ENCODE results near the gene ASRGL1. TPM values are rescaled to one million over a fixed set of nuclear protein-coding genes. Genes with fewer than 3 reads are reported as not detected.

The ASRGL1 gene
- total RNA-seq, 4 donors from 2014 or later, result 4.2 to 16.7 (median 12.5) TPM

DNA sequence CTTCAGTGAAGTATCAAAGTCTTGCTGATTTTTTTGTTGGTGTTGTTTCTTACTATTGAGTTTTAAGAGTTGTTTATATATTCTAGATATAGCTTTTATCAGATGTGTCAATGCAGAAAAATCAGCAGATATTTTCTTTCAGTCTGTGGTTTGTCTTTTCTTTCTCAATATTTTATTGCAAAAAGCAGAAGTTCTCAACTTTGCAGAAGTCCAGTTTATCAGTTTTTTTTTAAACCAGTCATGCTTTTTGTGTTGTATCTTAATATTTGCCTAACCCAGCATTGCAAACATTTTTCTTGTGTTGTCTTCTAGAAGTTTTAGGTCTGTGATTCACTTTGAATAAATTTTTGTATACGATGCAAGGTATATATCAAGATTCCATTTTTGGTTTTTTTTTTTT lies 7.0 kb downstream of the ASRGL1 start:
- WGBS, 2 donors, result 74 to 79% methylated on average over 1 of the region's 1 CpG
- DNase-seq (ENCODE audit: low spot score in 2 of 2), result no peak
- H3K4me1 ChIP-seq, result peaks cover 0 to 6% (median 2%) of the 10 kb centered on the region in 4 donors
- TF ChIP-seq POLR2A (IDR thresholded peaks at IDR 0.05) (no peak), EP300 (IDR thresholded peaks at IDR 0.05) (no peak)
- TF ChIP-seq, protein P1, sequence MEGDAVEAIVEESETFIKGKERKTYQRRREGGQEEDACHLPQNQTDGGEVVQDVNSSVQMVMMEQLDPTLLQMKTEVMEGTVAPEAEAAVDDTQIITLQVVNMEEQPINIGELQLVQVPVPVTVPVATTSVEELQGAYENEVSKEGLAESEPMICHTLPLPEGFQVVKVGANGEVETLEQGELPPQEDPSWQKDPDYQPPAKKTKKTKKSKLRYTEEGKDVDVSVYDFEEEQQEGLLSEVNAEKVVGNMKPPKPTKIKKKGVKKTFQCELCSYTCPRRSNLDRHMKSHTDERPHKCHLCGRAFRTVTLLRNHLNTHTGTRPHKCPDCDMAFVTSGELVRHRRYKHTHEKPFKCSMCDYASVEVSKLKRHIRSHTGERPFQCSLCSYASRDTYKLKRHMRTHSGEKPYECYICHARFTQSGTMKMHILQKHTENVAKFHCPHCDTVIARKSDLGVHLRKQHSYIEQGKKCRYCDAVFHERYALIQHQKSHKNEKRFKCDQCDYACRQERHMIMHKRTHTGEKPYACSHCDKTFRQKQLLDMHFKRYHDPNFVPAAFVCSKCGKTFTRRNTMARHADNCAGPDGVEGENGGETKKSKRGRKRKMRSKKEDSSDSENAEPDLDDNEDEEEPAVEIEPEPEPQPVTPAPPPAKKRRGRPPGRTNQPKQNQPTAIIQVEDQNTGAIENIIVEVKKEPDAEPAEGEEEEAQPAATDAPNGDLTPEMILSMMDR (IDR thresholded peaks at IDR 0.05), result no peak
- no peak overlapping the region for H3K4me3 ChIP-seq
- H3K27me3 ChIP-seq, result no peaks in the 10 kb centered on the region
- no peaks in the 10 kb centered on the region for H3K36me3 ChIP-seq
- H3K9me3 ChIP-seq, result no peaks in the 10 kb centered on the region
- H3K27ac ChIP-seq, result peak overlapping the region in 1 of 4 donors; percentile 37

DNA sequence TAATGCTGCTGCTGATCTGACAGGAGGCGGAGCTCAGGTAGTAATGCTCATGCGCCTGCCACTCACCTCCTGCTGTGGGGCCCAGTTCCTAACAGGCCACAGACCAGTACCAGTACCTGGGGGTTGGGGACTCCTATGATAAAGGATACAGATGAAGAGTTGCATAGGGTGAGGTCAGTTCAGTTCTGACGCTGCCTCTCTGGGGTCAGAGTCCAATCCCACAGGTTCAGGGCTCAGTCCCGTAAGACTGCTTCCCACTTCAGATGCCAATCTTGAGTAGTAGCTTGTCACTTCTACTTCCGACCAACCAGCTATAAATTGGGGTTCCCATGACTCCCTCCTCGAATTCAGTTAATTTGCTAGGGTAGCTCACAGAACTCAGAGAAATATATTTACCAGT lies 8.6 kb downstream of the ASRGL1 start:
- WGBS, 2 donors, result 89% methylated on average over 6 of the region's 6 CpGs
- TF ChIP-seq POLR2A (IDR thresholded peaks at IDR 0.05) (no peak), EP300 (IDR thresholded peaks at IDR 0.05) (no peak)
- TF ChIP-seq, protein P1 (IDR thresholded peaks at IDR 0.05), result no peak
- Histone ChIP-seq H3K27ac (no peak overlapping the region), H3K9me3 (no peaks in the 10 kb centered on the region), H3K4me1 (no peaks in the 10 kb centered on the region), H3K36me3 (no peaks in the 10 kb centered on the region), H3K27me3 (no peaks in the 10 kb centered on the region), H3K4me3 (no peak overlapping the region)
- DNase-seq (ENCODE audit: low spot score in 2 of 2), result no peak

DNA sequence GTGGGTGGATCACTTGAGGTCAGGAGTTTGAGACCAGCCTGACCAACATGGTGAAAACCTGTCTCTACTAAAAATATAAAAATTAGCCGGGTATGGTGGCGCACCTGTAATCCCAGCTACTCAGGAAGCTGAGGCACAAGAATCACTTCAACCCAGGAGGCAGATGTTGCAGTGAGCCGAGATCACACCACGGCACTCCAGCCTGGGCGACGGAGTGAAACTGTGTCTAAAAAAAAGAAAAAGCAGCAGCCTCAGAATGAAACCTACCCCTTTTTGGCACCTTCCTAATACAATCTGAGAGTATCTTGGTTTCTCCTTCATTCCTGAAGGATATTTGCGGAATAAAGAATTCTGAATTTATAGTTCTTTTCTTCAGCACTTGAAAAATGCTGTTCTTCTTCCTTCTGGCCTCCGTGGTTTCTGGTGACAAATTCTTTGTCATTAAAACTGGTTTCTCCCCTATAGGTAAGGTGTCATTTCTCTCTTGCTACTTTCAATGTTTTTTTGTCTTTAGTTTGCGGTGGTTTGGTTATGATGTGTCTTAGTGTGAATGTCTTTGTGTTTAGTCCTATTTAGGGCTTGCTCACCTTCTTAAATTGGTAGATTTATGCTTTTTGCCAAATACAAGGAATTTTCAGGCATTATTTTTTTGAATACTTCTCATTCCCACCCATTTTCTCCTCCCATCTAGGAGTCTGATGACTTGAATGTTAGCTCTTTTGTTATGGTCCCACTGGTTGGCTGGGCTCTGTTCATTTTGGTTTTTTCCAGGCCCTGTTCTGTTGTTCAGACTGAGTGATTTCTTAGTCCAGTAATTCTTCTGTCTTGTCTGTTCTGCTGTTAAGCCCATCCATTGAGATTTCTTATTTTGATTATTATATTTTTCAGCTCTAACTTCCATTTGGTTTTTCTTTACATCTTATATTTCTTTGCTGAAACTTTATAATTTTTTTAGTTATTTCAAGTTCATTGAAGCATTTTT lies 15.4 kb downstream of the ASRGL1 start:
- no peak for TF ChIP-seq EP300 (IDR thresholded peaks at IDR 0.05)
- TF ChIP-seq, protein P1 (IDR thresholded peaks at IDR 0.05), result no peak
- H3K27me3 ChIP-seq, result no peaks in the 10 kb centered on the region
- H3K4me1 ChIP-seq, result no peaks in the 10 kb centered on the region
- no peak overlapping the region for H3K27ac ChIP-seq
- WGBS, 2 donors, result 89 to 90% methylated on average over 9 of the region's 9 CpGs
- no peaks in the 10 kb centered on the region for H3K9me3 ChIP-seq
- DNase-seq (ENCODE audit: low spot score in 2 of 2), result no peak
- no peak overlapping the region for H3K4me3 ChIP-seq
- no peaks in the 10 kb centered on the region for H3K36me3 ChIP-seq

DNA sequence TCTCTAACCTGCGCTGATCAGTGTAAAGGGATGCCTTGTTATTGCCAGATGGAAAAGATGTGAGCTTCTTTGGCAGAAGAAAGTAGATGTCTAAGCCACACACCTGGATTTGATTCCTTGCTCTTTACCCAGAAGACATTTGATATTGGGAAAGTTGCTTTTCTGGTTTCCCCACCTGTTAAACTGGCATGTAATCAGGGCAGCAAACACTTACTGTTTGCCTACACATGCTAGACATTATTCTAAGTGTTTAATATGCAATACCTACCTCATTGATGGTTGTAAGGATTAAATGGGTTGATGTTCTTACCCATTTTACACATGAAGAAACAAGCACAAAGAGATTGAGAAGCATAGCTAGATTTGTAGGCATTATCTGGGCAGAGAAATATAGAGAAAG lies 16.6 kb downstream of the ASRGL1 start:
- Histone ChIP-seq H3K4me1 (no peaks in the 10 kb centered on the region), H3K27me3 (no peaks in the 10 kb centered on the region), H3K27ac (no peak overlapping the region), H3K4me3 (no peak overlapping the region), H3K36me3 (no peaks in the 10 kb centered on the region), H3K9me3 (no peaks in the 10 kb centered on the region)
- DNase-seq (ENCODE audit: low spot score in 2 of 2), result no peak
- TF ChIP-seq, protein P1 (IDR thresholded peaks at IDR 0.05), result no peak
- TF ChIP-seq POLR2A (IDR thresholded peaks at IDR 0.05) (no peak), EP300 (IDR thresholded peaks at IDR 0.05) (no peak)
- 93 to 94% methylated on average over 1 of the region's 1 CpG for WGBS, 2 donors

DNA sequence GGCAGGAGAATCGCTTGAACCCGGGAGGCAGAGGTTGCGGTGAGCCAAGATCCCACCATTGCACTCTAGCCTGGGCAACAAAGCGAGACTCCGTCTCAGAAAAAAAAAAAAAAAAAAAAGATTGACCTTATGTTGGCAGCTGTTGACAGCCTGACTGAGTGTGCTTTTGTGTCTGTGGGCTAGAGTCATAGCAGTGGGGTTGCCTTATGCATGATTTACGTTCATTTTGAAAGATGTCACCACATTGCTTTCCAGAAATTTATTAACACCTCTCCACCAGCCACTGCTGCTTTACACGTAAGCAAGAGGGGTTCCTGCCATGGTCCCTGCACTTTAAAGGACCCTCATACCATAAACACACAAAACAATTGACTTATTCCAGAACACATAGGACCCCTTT lies 21.0 kb downstream of the ASRGL1 start:
- no peak for DNase-seq (ENCODE audit: low spot score in 2 of 2)
- H3K36me3 ChIP-seq, result no peaks in the 10 kb centered on the region
- no peak overlapping the region for H3K27ac ChIP-seq
- no peak overlapping the region for H3K4me3 ChIP-seq
- WGBS, 2 donors, result 68 to 71% methylated on average over 7 of the region's 7 CpGs
- no peaks in the 10 kb centered on the region for H3K27me3 ChIP-seq
- H3K4me1 ChIP-seq, result no peaks in the 10 kb centered on the region
- TF ChIP-seq POLR2A (IDR thresholded peaks at IDR 0.05) (no peak), EP300 (IDR thresholded peaks at IDR 0.05) (no peak)
- TF ChIP-seq, protein P1 (IDR thresholded peaks at IDR 0.05), result no peak
- no peaks in the 10 kb centered on the region for H3K9me3 ChIP-seq

Data from tibial nerve (tissue), 4 donors.